HCT116 (cell line): ENCODE measurements around the gene IQCK. TPM values are rescaled to one million over a fixed set of nuclear protein-coding genes. Genes with fewer than 3 reads are reported as not detected.

Source experiments
- ATAC-seq: fragments of 200-7000 bp; cut with Tn5 transposase; 2 replicates; pipeline ENCODE4 v1.9.1; 2020; ENCODE audit warnings: mild to moderate bottlenecking, moderate library complexity
- BruUV-seq: library from RNA; stranded (reverse); fragments of 400-500 nt; replicated peaks from 2 replicates; lab custom pipeline; 2021; lab: Mats Ljungman, UMichigan
- CTCF ChIA-PET: fragments of 300-600 bp; sonication (Branson Sonifier 250); formaldehyde crosslinking; loops from one replicate; lab custom pipeline; 2021; ENCODE audit warnings: antibody characterized with exemption; lab: Charles Lee
- POLR2A ChIA-PET: fragments of 300-600, 350-600 bp; sonication (Branson Sonifier 250); formaldehyde crosslinking; loops from one replicate; lab custom pipeline; 2021; ENCODE audit warnings: antibody characterized with exemption; lab: Charles Lee
- RAD21 ChIA-PET, 2 experiments: fragments of 300-600 bp; sonication (Branson Sonifier 250); formaldehyde crosslinking; loops; one replicate each; lab custom pipeline; 2023; ENCODE audit warnings: low total read pairs in 2 of 2; ENCODE audit not compliant: uncharacterized antibody in 2 of 2, unreplicated experiment in 2 of 2, low non-redundant PET in 1 of 2; lab: Charles Lee
- DNase-seq: peaks from one replicate; pipeline ENCODE4 v3.0.0-alpha.2; 2010; ENCODE audit warnings: low read depth, low spot score
- H2AFZ ChIP-seq: fragments of 200-600 bp; shearing (Covaris generic), sonication (generic); 2 replicates; pipeline ENCODE4 v1.6.1; 2017; ENCODE audit warnings: low read depth, mixed run types, mixed read lengths, antibody characterized with exemption, low read length; ENCODE audit not compliant: poor library complexity, severe bottlenecking
- H3K27ac ChIP-seq: 2 replicates; pipeline ENCODE4 v1.5.1; 2012; ENCODE audit warnings: low read depth, low read length
- H3K27me3 ChIP-seq: fragments of 200-600 bp; sonication (generic); 2 replicates; pipeline ENCODE4 v1.6.1; 2016; ENCODE audit warnings: mixed run types, low read length, mixed read lengths; ENCODE audit not compliant: insufficient read depth
- H3K36me3 ChIP-seq, 2 experiments: fragments of 200-500 bp in 1 of 2; fragments of 200-600 bp in 1 of 2; sonication (Bioruptor generic) in 1 of 2; sonication (generic) in 1 of 2; 2 replicates each; pipeline versions ENCODE4 v1.5.1 to v1.6.1; 2014 to 2016; ENCODE audit warnings: low read length in 2 of 2, inconsistent platforms in 1 of 2, mixed read lengths in 1 of 2, mixed run types in 1 of 2; ENCODE audit not compliant: insufficient read depth in 2 of 2, control insufficient read depth in 1 of 2
- H3K4me1 ChIP-seq, 2 experiments: fragments of 200-600 bp in 1 of 2; sonication (generic) in 1 of 2; 2 replicates each; pipeline versions ENCODE4 v1.5.1 to v1.6.1; 2012 to 2017; ENCODE audit warnings: low read length in 2 of 2, inconsistent platforms in 1 of 2, mild to moderate bottlenecking in 1 of 2, mixed read lengths in 1 of 2, mixed run types in 1 of 2, moderate library complexity in 1 of 2; ENCODE audit not compliant: insufficient read depth in 2 of 2, control insufficient read depth in 1 of 2
- H3K4me2 ChIP-seq: fragments of 200-600 bp; sonication (generic); 2 replicates; pipeline ENCODE4 v1.6.1; 2017; ENCODE audit warnings: mixed run types, low read length, mixed read lengths
- H3K4me3 ChIP-seq, 2 experiments: fragments of 200-600 bp in 1 of 2; sonication (generic) in 1 of 2; replicated peaks in 1 of 2; 2 replicates each; pipeline ENCODE4 v1.5.1; 2011 to 2016; ENCODE audit warnings: low read length in 2 of 2, control low read depth in 1 of 2, low read depth in 1 of 2, mild to moderate bottlenecking in 1 of 2, mixed read lengths in 1 of 2, mixed run types in 1 of 2
- H3K79me2 ChIP-seq: fragments of 200-600 bp; sonication (generic); 2 replicates; pipeline ENCODE4 v1.6.1; 2017; ENCODE audit warnings: mild to moderate bottlenecking, mixed run types, low read length, moderate library complexity, mixed read lengths; ENCODE audit not compliant: insufficient read depth
- H3K9ac ChIP-seq: fragments of 200-600 bp; sonication (generic); 2 replicates; pipeline ENCODE4 v1.6.1; 2016; ENCODE audit warnings: low read length, mixed read lengths
- H3K9me2 ChIP-seq: fragments of 200-600 bp; sonication (generic), shearing (Covaris generic); 2 replicates; pipeline ENCODE4 v1.6.1; 2017; ENCODE audit warnings: mixed run types, mild to moderate bottlenecking, moderate library complexity; ENCODE audit not compliant: insufficient read depth
- H3K9me3 ChIP-seq, 2 experiments: fragments of 200-500 bp in 1 of 2; fragments of 200-600 bp in 1 of 2; sonication (Bioruptor generic) in 1 of 2; sonication (generic) in 1 of 2; 2 replicates each; pipeline ENCODE4 v1.6.1; 2014 to 2017; ENCODE audit warnings: low read length in 2 of 2, mixed read lengths in 2 of 2, inconsistent platforms in 1 of 2, low read depth in 1 of 2, mild to moderate bottlenecking in 1 of 2, mixed run types in 1 of 2, moderate library complexity in 1 of 2; ENCODE audit not compliant: control insufficient read depth in 1 of 2, insufficient read depth in 1 of 2
- H4K20me1 ChIP-seq: fragments of 200-600 bp; sonication (generic), shearing (Covaris generic); 2 replicates; pipeline ENCODE4 v1.6.1; 2017; ENCODE audit warnings: mixed run types, mild to moderate bottlenecking, moderate library complexity; ENCODE audit not compliant: insufficient read depth
- CEBPB ChIP-seq: IDR thresholded peaks from 2 replicates; pipeline ENCODE4 v1.6.1; 2012; ENCODE audit warnings: low read depth
- EGR1 ChIP-seq: IDR thresholded peaks from 2 replicates; pipeline ENCODE4 v1.6.1; 2012; ENCODE audit warnings: low read depth
- EZH2 ChIP-seq: fragments of 200-600 bp; sonication (generic); IDR thresholded peaks from 2 replicates; pipeline ENCODE4 v1.6.1; 2017; ENCODE audit warnings: antibody characterized with exemption, mixed run types
- EZH2phosphoT487 ChIP-seq: fragments of 200-600 bp; IDR thresholded peaks from 2 replicates; pipeline ENCODE4 v1.6.1; 2018; ENCODE audit warnings: antibody characterized with exemption, borderline replicate concordance
- FOSL1 ChIP-seq: IDR thresholded peaks from 2 replicates; pipeline ENCODE4 v1.6.1; 2012; ENCODE audit warnings: low read depth
- RAD21 ChIP-seq: IDR thresholded peaks from 2 replicates; pipeline ENCODE4 v1.6.1; 2012; ENCODE audit warnings: low read depth, mild to moderate bottlenecking
- SP1 ChIP-seq: IDR thresholded peaks from 2 replicates; pipeline ENCODE4 v1.6.1; 2012; ENCODE audit warnings: low read depth
- SRF ChIP-seq: IDR thresholded peaks from 2 replicates; pipeline ENCODE4 v1.6.1; 2012; ENCODE audit warnings: low read depth
- TCF7L2 ChIP-seq: IDR thresholded peaks from 2 replicates; pipeline ENCODE4 v1.7.0; 2011; ENCODE audit warnings: borderline replicate concordance, inconsistent platforms; ENCODE audit not compliant: insufficient read depth, insufficient read length; ENCODE audit errors: extremely low read depth
- ZNF274 ChIP-seq: fragments of 200-500 bp; sonication (Bioruptor generic); IDR thresholded peaks from 2 replicates; pipeline ENCODE4 v1.6.1; 2014; ENCODE audit warnings: mild to moderate bottlenecking, low read depth, low read length, inconsistent platforms
- intact Hi-C: fragments of 100-400 bp; cut with micrococcal nuclease; formaldehyde crosslinking; loops from 2 replicates; pipeline ENCODE4 v1.10.0; 2022
- total RNA-seq: library from RNA; stranded (reverse); gene quantifications from one replicate; pipeline ENCODE4 v1.2.1, GENCODE V29; 2021; ENCODE audit not compliant: unreplicated experiment
- TF ChIP-seq, protein P1 (sequence below): IDR thresholded peaks from 2 replicates; pipeline ENCODE4 v1.6.1; 2012
- TF ChIP-seq, protein P2 (sequence below): IDR thresholded peaks from 2 replicates; pipeline ENCODE4 v1.6.1; 2011; ENCODE audit warnings: mild to moderate bottlenecking, low read length, moderate library complexity; ENCODE audit not compliant: insufficient replicate concordance; ENCODE audit errors: extremely low read depth

IQCK gene
- total RNA-seq, 1 experiment from 2014 or later, result 11.8 TPM

DNA sequence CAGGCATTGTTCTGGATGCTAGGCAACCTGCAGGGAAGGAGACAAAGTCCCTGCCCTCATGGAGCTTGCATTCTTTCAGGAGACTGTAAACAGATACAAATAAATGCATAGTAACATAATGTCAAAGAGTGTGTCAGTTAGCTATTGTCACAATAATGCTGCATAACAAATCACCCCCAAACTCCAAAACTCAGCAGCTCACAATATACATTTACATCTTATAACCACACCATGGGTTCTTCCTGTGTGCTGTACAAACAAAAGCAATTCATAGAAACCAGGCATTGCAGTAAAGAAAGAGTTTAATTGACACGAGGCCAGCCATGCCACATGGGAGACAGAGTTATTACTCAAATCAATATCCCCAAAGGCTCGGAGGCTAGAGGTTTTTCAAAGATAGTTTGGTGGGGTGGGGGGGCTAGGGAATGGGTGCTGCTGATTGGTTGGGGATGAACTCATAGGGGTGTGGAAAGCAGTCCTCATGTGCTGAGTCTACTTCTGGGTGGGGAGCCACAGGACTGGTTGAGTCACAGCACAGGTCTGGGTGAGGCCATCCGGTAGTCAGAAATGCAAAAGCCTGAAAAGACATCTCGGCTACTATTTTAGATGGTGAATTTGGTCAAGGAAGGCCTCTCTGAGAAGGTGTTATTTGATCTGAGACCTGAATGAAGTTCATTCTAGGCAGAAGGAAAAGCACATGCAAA, 87.5 kb downstream of the IQCK start:
- no TSS peak for BruUV-seq
- Histone ChIP-seq H3K27me3 (no peaks in the 10 kb centered on the region), H3K9ac (no peak overlapping the region), H3K4me1 (no peaks in the 10 kb centered on the region), H3K36me3 (no peaks in the 10 kb centered on the region), H3K27ac (no peak overlapping the region), H3K9me2 (no peaks in the 10 kb centered on the region), H3K4me2 (no peak overlapping the region), H3K79me2 (no peaks in the 10 kb centered on the region), H3K4me3 (no peak overlapping the region), H4K20me1 (no peaks in the 10 kb centered on the region), H2AFZ (no peak overlapping the region), H3K9me3 (peaks cover 0 to 8% of the 10 kb centered on the region in 2 experiments; a peak in 2 of 4 replicates)
- DNase-seq (no peak), ATAC-seq (no peak)
- ChIA-PET POLR2A (no interaction called here), CTCF (no interaction called here), RAD21 (no interaction called here)
- TF ChIP-seq, protein P1, sequence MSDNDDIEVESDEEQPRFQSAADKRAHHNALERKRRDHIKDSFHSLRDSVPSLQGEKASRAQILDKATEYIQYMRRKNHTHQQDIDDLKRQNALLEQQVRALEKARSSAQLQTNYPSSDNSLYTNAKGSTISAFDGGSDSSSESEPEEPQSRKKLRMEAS, result no peak
- TF ChIP-seq EGR1, result no peak
- intact Hi-C loops, result no loop called here

DNA sequence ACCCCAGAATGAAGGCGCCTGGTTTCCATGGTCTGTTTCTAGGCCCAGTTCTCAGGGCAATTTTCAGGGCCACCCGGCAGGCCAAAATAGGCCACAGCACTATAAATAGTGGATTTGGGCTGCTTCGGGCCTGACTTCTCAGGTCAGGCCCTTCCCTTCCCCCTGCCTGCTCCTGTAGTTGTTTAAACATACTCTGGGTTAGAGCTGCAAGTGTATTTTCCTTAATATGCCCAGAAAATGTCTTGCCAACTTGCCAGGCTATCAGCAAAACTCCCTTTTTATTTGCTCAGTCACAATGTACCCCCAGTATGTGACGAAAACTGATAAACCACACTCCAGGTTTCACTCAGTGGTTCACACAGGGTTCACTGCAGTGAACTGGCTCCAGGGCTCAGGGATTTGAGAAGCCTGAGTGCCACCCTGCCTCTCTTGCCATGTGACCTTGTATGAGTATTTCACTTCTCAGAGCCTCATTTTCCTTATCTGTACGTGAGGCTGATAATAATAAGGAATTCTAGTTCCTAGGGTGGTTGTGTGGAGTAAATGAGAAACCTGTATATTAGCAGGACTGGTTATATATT, 90.1 kb downstream of the IQCK start:
- ATAC-seq, result no peak

More for the DNA sequence above, 90.1 kb downstream of the IQCK start:
- Histone ChIP-seq H3K9me3 (peaks cover 0 to 8% of the 10 kb centered on the region in 2 experiments; a peak in 2 of 4 replicates), H2AFZ (no peak overlapping the region), H3K9me2 (no peaks in the 10 kb centered on the region), H3K4me3 (no peak overlapping the region), H3K9ac (no peak overlapping the region), H3K79me2 (no peaks in the 10 kb centered on the region), H3K36me3 (no peaks in the 10 kb centered on the region), H4K20me1 (no peaks in the 10 kb centered on the region), H3K27me3 (no peaks in the 10 kb centered on the region), H3K4me1 (peaks cover 8 to 16% of the 10 kb centered on the region in 2 experiments; a peak in 3 of 4 replicates), H3K27ac (no peak overlapping the region), H3K4me2 (no peak overlapping the region)
- ChIA-PET POLR2A (no interaction called here), RAD21 (no interaction called here), CTCF (no interaction called here)
- intact Hi-C loops, result no loop called here
- no TSS peak for BruUV-seq
- no peak for DNase-seq
- no peak for TF ChIP-seq EZH2
- no peak for TF ChIP-seq ZNF274
- no peak for TF ChIP-seq RAD21
- TF ChIP-seq CEBPB, result no peak
- TF ChIP-seq FOSL1, result no peak
- no peak for TF ChIP-seq SP1
- no peak for TF ChIP-seq TCF7L2
- no peak for TF ChIP-seq EZH2phosphoT487
- TF ChIP-seq, protein P2, sequence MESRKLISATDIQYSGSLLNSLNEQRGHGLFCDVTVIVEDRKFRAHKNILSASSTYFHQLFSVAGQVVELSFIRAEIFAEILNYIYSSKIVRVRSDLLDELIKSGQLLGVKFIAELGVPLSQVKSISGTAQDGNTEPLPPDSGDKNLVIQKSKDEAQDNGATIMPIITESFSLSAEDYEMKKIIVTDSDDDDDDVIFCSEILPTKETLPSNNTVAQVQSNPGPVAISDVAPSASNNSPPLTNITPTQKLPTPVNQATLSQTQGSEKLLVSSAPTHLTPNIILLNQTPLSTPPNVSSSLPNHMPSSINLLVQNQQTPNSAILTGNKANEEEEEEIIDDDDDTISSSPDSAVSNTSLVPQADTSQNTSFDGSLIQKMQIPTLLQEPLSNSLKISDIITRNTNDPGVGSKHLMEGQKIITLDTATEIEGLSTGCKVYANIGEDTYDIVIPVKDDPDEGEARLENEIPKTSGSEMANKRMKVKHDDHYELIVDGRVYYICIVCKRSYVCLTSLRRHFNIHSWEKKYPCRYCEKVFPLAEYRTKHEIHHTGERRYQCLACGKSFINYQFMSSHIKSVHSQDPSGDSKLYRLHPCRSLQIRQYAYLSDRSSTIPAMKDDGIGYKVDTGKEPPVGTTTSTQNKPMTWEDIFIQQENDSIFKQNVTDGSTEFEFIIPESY, result no peak
- TF ChIP-seq SRF, result no peak
